ENCODE measurements around the gene SF3B1.

- TF ChIP-seq CTCF (IDR thresholded peaks at IDR 0.05): no peak
- no peak for TF ChIP-seq EZH2 (IDR thresholded peaks at IDR 0.05)
- no peak for TF ChIP-seq EZH2phosphoT487 (IDR thresholded peaks at IDR 0.05)
Observed at GRCh38 chr2:197368412-197368811, 66.4 kb downstream of the SF3B1 start.

Data from neural progenitor cell (in vitro differentiated cells).